Suprapubic skin (tissue), 4 donors: ENCODE data around the gene GPR150. TPM values are rescaled to one million over a fixed set of nuclear protein-coding genes. Genes with fewer than 3 reads are reported as not detected.

Experiments
- DNase-seq, 2 donors: peaks; one replicate each; pipeline ENCODE4 v3.0.0-alpha.2; 2019; ENCODE audit warnings: low spot score in 2 of 2
- H3K27ac ChIP-seq: fragments of 200-600 bp; sonication (generic); one replicate; pipeline ENCODE4 v1.5.1; 2019
- H3K27me3 ChIP-seq: fragments of 200-600 bp; sonication (generic); one replicate; pipeline ENCODE4 v1.5.1; 2019
- H3K36me3 ChIP-seq: fragments of 200-600 bp; sonication (generic); one replicate; pipeline ENCODE4 v1.5.1; 2019
- H3K4me1 ChIP-seq: fragments of 200-600 bp; sonication (generic); one replicate; pipeline ENCODE4 v1.5.1; 2019
- H3K4me3 ChIP-seq: fragments of 200-600 bp; sonication (generic); one replicate; pipeline ENCODE4 v1.5.1; 2019; ENCODE audit warnings: mild to moderate bottlenecking
- H3K9me3 ChIP-seq: fragments of 200-600 bp; sonication (generic); one replicate; pipeline ENCODE4 v1.5.1; 2019
- EP300 ChIP-seq: sonication (generic); formaldehyde crosslinking; IDR thresholded peaks from one replicate; pipeline ENCODE4 v1.6.1; 2017; ENCODE audit warnings: antibody characterized with exemption
- POLR2A ChIP-seq, 2 donors: fragments of 450-650 bp; IDR thresholded peaks; one replicate each; pipeline ENCODE4 v1.6.1; 2017; ENCODE audit warnings: antibody characterized with exemption in 2 of 2, mild to moderate bottlenecking in 2 of 2, moderate library complexity in 2 of 2
- POLR2AphosphoS5 ChIP-seq, 3 donors: sonication (generic); formaldehyde crosslinking; IDR thresholded peaks; one replicate each; pipeline ENCODE4 v1.6.1; 2017; ENCODE audit warnings: antibody characterized with exemption in 3 of 3
- WGBS: methylation state at CpG from one replicate; pipeline ENCODE4 v1.1.5; 2018; 5-methylcytosine and 5-hydroxymethylcytosine counted together
- total RNA-seq, 4 donors: library from RNA; depleted of rRNA; stranded (reverse); fragments of >200 nt; gene quantifications; one replicate each; pipeline ENCODE4 v1.1.0, GENCODE V29; 2016
- TF ChIP-seq, protein P1 (sequence below), 2 donors: fragments of 200-600 bp in 1 of 2; fragments of 450-650 bp in 1 of 2; sonication (generic) in 1 of 2; IDR thresholded peaks; one replicate each; pipeline ENCODE4 v1.5.1; 2016 to 2019; ENCODE audit warnings: antibody characterized with exemption in 2 of 2, mild to moderate bottlenecking in 1 of 2, moderate library complexity in 1 of 2

The GPR150 gene
- total RNA-seq, 4 donors from 2014 or later, result 0.48 to 0.60 (median 0.57) TPM; not detected in 1

DNA sequence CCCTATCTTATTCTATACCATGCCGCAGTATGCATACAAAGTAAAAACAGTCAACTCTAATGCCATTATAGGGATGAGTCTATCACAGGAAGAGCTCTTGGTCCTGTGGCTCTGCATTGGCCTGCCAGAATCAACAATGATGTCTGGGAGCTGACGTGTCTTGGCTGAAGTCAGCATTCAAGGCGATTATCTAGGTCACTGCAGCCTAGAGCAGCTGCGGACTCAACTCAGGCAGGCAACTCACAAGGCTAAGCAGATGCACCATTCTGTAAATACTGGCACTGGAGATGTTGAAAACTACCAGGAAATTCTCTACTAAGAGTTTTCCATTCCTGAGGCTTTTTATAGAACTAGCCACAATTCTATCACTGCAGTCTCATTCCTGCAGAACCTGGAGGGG is 49.7 kb downstream of the GPR150 start:
- no peaks in the 10 kb centered on the region for H3K9me3 ChIP-seq
- H3K27me3 ChIP-seq, result no peaks in the 10 kb centered on the region
- no peak overlapping the region for H3K27ac ChIP-seq
- TF ChIP-seq, protein P1, sequence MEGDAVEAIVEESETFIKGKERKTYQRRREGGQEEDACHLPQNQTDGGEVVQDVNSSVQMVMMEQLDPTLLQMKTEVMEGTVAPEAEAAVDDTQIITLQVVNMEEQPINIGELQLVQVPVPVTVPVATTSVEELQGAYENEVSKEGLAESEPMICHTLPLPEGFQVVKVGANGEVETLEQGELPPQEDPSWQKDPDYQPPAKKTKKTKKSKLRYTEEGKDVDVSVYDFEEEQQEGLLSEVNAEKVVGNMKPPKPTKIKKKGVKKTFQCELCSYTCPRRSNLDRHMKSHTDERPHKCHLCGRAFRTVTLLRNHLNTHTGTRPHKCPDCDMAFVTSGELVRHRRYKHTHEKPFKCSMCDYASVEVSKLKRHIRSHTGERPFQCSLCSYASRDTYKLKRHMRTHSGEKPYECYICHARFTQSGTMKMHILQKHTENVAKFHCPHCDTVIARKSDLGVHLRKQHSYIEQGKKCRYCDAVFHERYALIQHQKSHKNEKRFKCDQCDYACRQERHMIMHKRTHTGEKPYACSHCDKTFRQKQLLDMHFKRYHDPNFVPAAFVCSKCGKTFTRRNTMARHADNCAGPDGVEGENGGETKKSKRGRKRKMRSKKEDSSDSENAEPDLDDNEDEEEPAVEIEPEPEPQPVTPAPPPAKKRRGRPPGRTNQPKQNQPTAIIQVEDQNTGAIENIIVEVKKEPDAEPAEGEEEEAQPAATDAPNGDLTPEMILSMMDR (IDR thresholded peaks at IDR 0.05), result no peak
- TF ChIP-seq EP300 (no peak), POLR2A (IDR thresholded peaks at IDR 0.05) (no peak), POLR2AphosphoS5 (IDR thresholded peaks at IDR 0.05) (no peak)
- WGBS, result 73% methylated on average over 4 of the region's 4 CpGs
- no peak overlapping the region for H3K4me3 ChIP-seq
- DNase-seq, result no peak
- H3K36me3 ChIP-seq, result no peaks in the 10 kb centered on the region
- H3K4me1 ChIP-seq, result no peaks in the 10 kb centered on the region

DNA sequence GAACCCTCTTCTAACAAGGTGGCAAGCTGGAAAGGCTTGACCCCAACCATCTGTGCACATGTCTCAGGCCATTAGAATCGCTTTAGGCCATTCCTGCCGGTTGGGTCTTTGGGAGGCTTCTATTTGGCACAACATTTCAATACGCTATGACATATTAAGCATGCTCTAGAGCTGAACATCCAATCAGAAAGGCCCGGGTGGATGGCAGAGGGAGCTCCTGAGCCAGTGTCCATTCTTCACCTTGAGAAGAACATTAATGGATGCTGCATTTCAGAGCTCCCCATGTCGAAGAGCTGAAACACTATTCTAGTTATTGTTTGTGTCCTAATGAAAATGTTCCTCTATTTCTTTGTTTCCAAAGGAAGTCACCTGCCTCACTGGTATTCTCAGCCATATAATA is 50.1 kb downstream of the GPR150 start:
- TF ChIP-seq, protein P1 (IDR thresholded peaks at IDR 0.05), result no peak
- no peak for TF ChIP-seq POLR2A (IDR thresholded peaks at IDR 0.05)
- no peak for TF ChIP-seq EP300
- TF ChIP-seq POLR2AphosphoS5 (IDR thresholded peaks at IDR 0.05), result no peak
- no peak overlapping the region for H3K4me3 ChIP-seq
- H3K9me3 ChIP-seq, result no peaks in the 10 kb centered on the region
- no peaks in the 10 kb centered on the region for H3K27me3 ChIP-seq
- H3K36me3 ChIP-seq, result no peaks in the 10 kb centered on the region
- H3K4me1 ChIP-seq, result no peaks in the 10 kb centered on the region
- WGBS, result 93% methylated on average over 5 of the region's 5 CpGs
- H3K27ac ChIP-seq, result no peak overlapping the region
- no peak for DNase-seq

DNA sequence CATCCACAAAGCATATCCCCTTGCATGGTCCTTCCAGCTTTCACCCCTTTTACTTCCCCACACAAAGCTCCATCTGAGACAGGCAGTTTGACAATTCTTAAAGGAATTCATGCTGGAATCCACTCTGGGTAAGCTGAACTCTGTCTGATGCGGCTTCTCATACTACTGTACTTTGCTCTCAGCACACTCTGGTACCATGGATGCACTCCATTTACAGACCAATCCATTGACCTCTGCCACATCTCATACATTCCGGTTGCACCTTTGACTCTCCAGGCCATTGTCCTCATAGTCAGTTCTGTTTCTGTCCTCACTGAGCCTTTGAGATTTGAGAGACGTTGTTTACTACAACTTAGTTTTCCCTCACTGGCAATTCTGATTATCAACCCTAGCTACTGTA is 50.7 kb downstream of the GPR150 start:
- no peaks in the 10 kb centered on the region for H3K27me3 ChIP-seq
- no peak for TF ChIP-seq POLR2AphosphoS5 (IDR thresholded peaks at IDR 0.05)
- TF ChIP-seq EP300, result no peak
- TF ChIP-seq, protein P1 (IDR thresholded peaks at IDR 0.05), result no peak
- no peak for TF ChIP-seq POLR2A (IDR thresholded peaks at IDR 0.05)
- no peak for DNase-seq
- no peaks in the 10 kb centered on the region for H3K4me1 ChIP-seq
- no peak overlapping the region for H3K4me3 ChIP-seq
- WGBS, result 98% methylated on average over 3 of the region's 3 CpGs
- no peaks in the 10 kb centered on the region for H3K36me3 ChIP-seq
- H3K27ac ChIP-seq, result no peak overlapping the region
- no peaks in the 10 kb centered on the region for H3K9me3 ChIP-seq

Other genes starting within 250 kb of the GPR150 start
- not detected for gene FAM81B, start 228.7 kb upstream of the GPR150 start, total RNA-seq
- 100 to 1,000 TPM in 1 of 4 donors, 10 to 100 TPM in 3; 81.7 to 270 (median 91.8) TPM for gene SKIC3, start 65.1 kb upstream of the GPR150 start, total RNA-seq
- gene ARSK, start 65.0 kb upstream of the GPR150 start, total RNA-seq, result 10 to 100 TPM in 1 of 4 donors, 1 to 10 TPM in 3; 5.4 to 10.6 (median 8.1) TPM
- gene RFESD, start 26.7 kb downstream of the GPR150 start, total RNA-seq, result 1 to 10 TPM; 3.5 to 7.6 (median 4.6) TPM
- gene SPATA9, start 62.9 kb downstream of the GPR150 start, total RNA-seq, result not detected
- 10 to 100 TPM; 31.0 to 74.2 (median 46.3) TPM for gene RHOBTB3, start 111.2 kb downstream of the GPR150 start, total RNA-seq
- gene GLRX, start 202.6 kb downstream of the GPR150 start, total RNA-seq, result 100 to 1,000 TPM in 2 of 4 donors, 10 to 100 TPM in 2; 30.9 to 151 (median 80.0) TPM